Right lobe of liver (tissue), 6 donors: ENCODE data around the gene UHRF2. TPM values are rescaled to one million over a fixed set of nuclear protein-coding genes. Genes with fewer than 3 reads are reported as not detected.

Experiments used
- ATAC-seq, 4 donors: fragments of 200-7000 bp; cut with Tn5 transposase; one replicate each; pipeline ENCODE4 v1.9.1; 2020; ENCODE audit warnings: mild to moderate bottlenecking in 4 of 4, moderate library complexity in 4 of 4
- DNase-seq, 3 donors: peaks; one replicate each; pipeline ENCODE4 v3.0.0-alpha.2; 2020
- H3K27ac ChIP-seq, 3 donors: fragments of 200-600 bp; one replicate each; pipeline ENCODE4 v1.8.0; 2022
- H3K27me3 ChIP-seq, 2 donors: fragments of 200-600 bp; one replicate each; pipeline ENCODE4 v1.8.0; 2022
- H3K36me3 ChIP-seq, 4 donors: fragments of 200-600 bp; sonication (generic) in 1 of 4; one replicate each; pipeline versions ENCODE4 v1.5.1 to v1.8.0; 2017 to 2022; ENCODE audit warnings: control low read depth in 1 of 4
- H3K4me1 ChIP-seq, 4 donors: fragments of 200-600 bp; sonication (generic) in 1 of 4; one replicate each; pipeline versions ENCODE4 v1.5.1 to v1.8.0; 2017 to 2022; ENCODE audit warnings: control low read depth in 1 of 4
- H3K4me3 ChIP-seq, 3 donors: fragments of 200-600 bp; one replicate each; pipeline ENCODE4 v1.8.0; 2022
- H3K9me3 ChIP-seq, 4 donors: fragments of 200-600 bp; sonication (generic) in 1 of 4; one replicate each; pipeline versions ENCODE4 v1.5.1 to v1.8.0; 2017 to 2022; ENCODE audit warnings: control low read depth in 1 of 4
- CTCF ChIP-seq, 4 donors: fragments of 200-600 bp in 3 of 4; fragments of 450-650 bp in 1 of 4; IDR thresholded peaks; one replicate each; pipeline versions ENCODE4 v1.5.1 to v1.8.0; 2016 to 2022; ENCODE audit warnings: antibody characterized with exemption in 4 of 4, mild to moderate bottlenecking in 2 of 4
- POLR2A ChIP-seq: fragments of 450-650 bp; IDR thresholded peaks from one replicate; pipeline ENCODE4 v1.6.1; 2017; ENCODE audit warnings: antibody characterized with exemption, mild to moderate bottlenecking
- WGBS: methylation state at CpG from one replicate; pipeline ENCODE4 v1.1.6; 2018; ENCODE audit warnings: low coverage, low lambda C conversion rate; ENCODE audit not compliant: insufficient coverage; ENCODE audit errors: missing lambda C conversion rate; 5-methylcytosine and 5-hydroxymethylcytosine counted together
- intact Hi-C, 2 donors: fragments of 100-400 bp; cut with DNase I; formaldehyde crosslinking; loops; one replicate each; pipeline versions ENCODE4 v1.11.2 to v1.14.1; 2022
- small RNA-seq, 2 experiments: library from RNA; depleted of rRNA; stranded (forward); fragments of <200 nt; gene quantifications; one replicate each; pipeline ENCODE3, GENCODE V24; 2016
- total RNA-seq, 6 experiments: library from RNA; depleted of rRNA in 2 of 6; stranded (reverse); fragments of >200 nt in 2 of 6; fragmentation: NEBNext Ultra II Directional in 3 of 6; extraction: Animal tissue kit (Norgen Biotek cat#: 25700) in 3 of 6; gene quantifications; one replicate each; pipeline versions ENCODE4 v1.1.0 to v1.2.4, GENCODE V29; 2016 to 2023
- donor health status: DM: no; HTN: yes; CAD: no.
- donor health status: DM: no; HTN: no; CAD: no.
- donor health status: DM: no; HTN: no; CAD: no.
- donor health status: DM: no; HTN: yes; CAD: no.
- donor health status: DM: no; HTN: yes; CAD: no.

UHRF2 gene
- total RNA-seq, 6 experiments from 2014 or later, result 12.6 to 18.8 (median 17.1) TPM

GRCh38 chr9:6552498-6553121 is 139.6 kb downstream of the UHRF2 start:
- H3K9me3 ChIP-seq, result no peaks in the 10 kb centered on the region
- no peaks in the 10 kb centered on the region for H3K27me3 ChIP-seq
- intact Hi-C loops, result no loop called here
- no peak for ATAC-seq
- WGBS, result 76% methylated on average over 5 of the region's 7 CpGs
- no peak overlapping the region for H3K4me3 ChIP-seq
- H3K36me3 ChIP-seq, result peaks cover 0 to 53% (median 7%) of the 10 kb centered on the region in 4 donors
- no peak for TF ChIP-seq POLR2A
- no peak for TF ChIP-seq CTCF (IDR thresholded peaks at IDR 0.05)
- no peak for DNase-seq
- no peaks in the 10 kb centered on the region for H3K4me1 ChIP-seq
- H3K27ac ChIP-seq, result no peak overlapping the region

GRCh38 chr9:6553866-6554265 is 140.9 kb downstream of the UHRF2 start:
- H3K27ac ChIP-seq, result no peak overlapping the region
- no peaks in the 10 kb centered on the region for H3K4me1 ChIP-seq
- TF ChIP-seq CTCF (IDR thresholded peaks at IDR 0.05) (no peak), POLR2A (no peak)
- DNase-seq, result no peak
- no peak for ATAC-seq
- no peaks in the 10 kb centered on the region for H3K9me3 ChIP-seq
- H3K27me3 ChIP-seq, result no peaks in the 10 kb centered on the region
- H3K36me3 ChIP-seq, result peaks cover 0 to 56% (median 9%) of the 10 kb centered on the region in 4 donors
- intact Hi-C loops, result no loop called here
- WGBS, result 82% methylated on average over 1 of the region's 1 CpG
- no peak overlapping the region for H3K4me3 ChIP-seq

Small RNAs within 50 kb of the gene (small RNA-seq; reads per million reads assigned to genes)
- gene RN7SL25P, result 0 reads per million in 2 experiments

Other genes with a start within 250 kb of the UHRF2 start
- gene IL33, start 197.4 kb upstream of the UHRF2 start, total RNA-seq, result 10 to 100 TPM in 3 of 6 experiments, 1 to 10 TPM in 3; 8.4 to 34.1 (median 10.6) TPM
- gene TPD52L3, start 84.8 kb upstream of the UHRF2 start, total RNA-seq, result not detected
- gene GLDC, start 232.5 kb downstream of the UHRF2 start, total RNA-seq, result 100 to 1,000 TPM in 1 of 6 experiments, 10 to 100 TPM in 5; 76.2 to 103 (median 89.3) TPM